ENCODE measurements around the gene HELT.

The HELT gene

DNA sequence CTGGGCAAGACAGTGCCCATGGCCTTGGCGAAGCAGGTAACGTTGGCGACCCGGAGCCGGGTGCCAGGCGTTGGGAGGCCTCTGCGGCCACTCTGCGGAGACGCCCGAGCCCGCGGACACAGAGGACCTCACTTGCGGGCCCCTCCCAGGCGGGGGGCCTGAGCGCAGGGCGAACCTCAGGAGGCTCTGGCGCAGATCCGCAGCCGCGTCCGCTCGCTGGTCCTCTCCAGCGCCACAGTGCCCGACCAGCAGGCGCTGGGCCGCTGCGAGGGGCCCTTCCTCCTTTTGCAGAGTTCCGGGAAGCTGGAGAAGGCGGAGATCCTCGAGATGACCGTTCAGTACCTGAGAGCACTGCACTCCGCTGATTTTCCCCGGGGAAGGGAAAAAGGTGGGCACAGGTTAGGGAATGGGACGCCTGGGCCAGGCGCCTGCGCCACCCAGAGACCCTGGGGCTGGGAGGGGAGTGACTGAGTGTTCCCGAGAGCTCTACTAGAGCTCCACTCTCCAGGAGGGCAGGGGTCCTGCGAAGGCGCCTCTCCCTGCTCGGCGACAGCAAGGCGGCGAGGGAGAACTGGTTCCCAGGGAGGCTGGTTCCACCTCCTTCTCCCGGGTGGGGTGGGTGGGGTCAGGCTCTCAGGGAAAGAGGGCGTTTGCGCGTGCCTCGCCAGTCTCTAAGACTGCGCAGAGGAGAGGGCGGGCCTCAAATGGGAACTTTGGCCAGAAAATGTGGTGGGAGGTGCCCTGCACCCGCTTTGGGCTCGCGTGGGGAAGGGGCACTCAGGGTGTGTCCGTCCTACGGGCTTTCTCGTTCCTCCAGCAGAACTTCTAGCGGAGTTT lies 1.4 kb downstream of the HELT start:
- peak overlapping the region; percentile 34 for H3K4me3 ChIP-seq (ENCODE audit: low read length)
- no peak overlapping the region for H3K27ac ChIP-seq (ENCODE audit: low read depth, low read length)
- H3K9me3 ChIP-seq (ENCODE audit: insufficient read depth, low read depth, low read length) = no peaks in the 10 kb centered on the region
- H3K9ac ChIP-seq (ENCODE audit: low read depth, low read length) = no peak overlapping the region
- no peaks in the 10 kb centered on the region for H3K36me3 ChIP-seq (ENCODE audit: insufficient read depth, low read length)
- 2% methylated on average over 57 of the region's 57 CpGs for WGBS
- H3K4me1 ChIP-seq (ENCODE audit: insufficient read depth, low read length) = peaks cover 24% of the 10 kb centered on the region
- peaks cover 100% of the 10 kb centered on the region for H3K27me3 ChIP-seq (ENCODE audit: insufficient read depth, low read length)

- peaks cover 100% of the 10 kb centered on the region for H3K27me3 ChIP-seq (ENCODE audit: insufficient read depth, low read length)
- peak overlapping the region; percentile 34 for H3K4me3 ChIP-seq (ENCODE audit: low read length)
- no peak overlapping the region for H3K27ac ChIP-seq (ENCODE audit: low read depth, low read length)
- H3K9ac ChIP-seq (ENCODE audit: low read depth, low read length) = no peak overlapping the region
- no peaks in the 10 kb centered on the region for H3K36me3 ChIP-seq (ENCODE audit: insufficient read depth, low read length)
- H3K4me1 ChIP-seq (ENCODE audit: insufficient read depth, low read length) = peaks cover 24% of the 10 kb centered on the region
- no peaks in the 10 kb centered on the region for H3K9me3 ChIP-seq (ENCODE audit: insufficient read depth, low read depth, low read length)
- WGBS = under 1% methylated on average over 44 of the region's 48 CpGs
Observed at GRCh38 chr4:185020293-185020808, 2.1 kb downstream of the HELT start.

DNA sequence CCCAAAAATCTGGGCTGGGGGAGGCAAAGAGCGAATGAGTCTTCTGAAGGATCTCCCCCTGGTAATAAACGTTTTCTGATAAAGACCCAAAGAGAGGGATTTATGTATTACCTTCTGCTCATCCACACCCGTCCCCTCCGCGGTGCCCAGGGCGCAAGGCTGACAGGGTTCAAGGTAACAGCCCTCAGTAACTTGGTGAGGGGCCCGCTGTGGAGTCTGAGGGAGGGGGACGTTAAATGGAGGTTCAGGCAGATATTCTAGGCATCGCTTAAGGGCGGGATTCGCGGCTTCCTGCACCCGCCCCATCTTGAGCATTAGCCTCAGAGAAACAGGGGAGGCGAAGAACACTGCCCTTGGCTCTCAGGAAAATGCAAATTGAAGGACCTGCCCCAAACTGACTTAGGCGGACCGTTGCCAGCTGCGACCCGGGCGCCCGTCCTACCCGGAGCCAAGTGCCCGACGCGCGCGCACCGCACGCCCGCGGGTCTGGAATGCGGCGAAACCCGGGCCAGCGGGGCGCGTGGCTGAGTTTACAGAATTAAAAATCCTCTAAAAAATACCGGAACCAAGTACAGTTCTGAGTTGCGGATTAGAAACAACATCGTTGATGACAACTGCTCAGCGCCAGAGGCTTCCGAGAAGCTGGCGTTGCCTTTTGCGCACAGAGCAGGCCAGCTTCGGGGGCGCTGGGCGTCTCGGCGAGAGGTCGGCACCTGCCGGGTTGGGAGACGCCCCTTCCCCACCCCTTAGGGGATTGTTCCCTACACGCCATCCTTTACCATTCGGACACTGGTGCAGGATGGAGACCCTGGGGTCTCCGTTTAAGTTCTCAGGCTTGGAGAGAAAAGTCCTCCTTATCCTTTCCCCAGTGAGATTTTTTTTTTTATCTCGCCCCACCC lies 2.8 kb downstream of the HELT start:
- Histone ChIP-seq H3K4me3 (ENCODE audit: low read length) (peak overlapping the region; percentile 34), H3K36me3 (ENCODE audit: insufficient read depth, low read length) (no peaks in the 10 kb centered on the region), H3K4me1 (ENCODE audit: insufficient read depth, low read length) (peaks cover 24% of the 10 kb centered on the region), H3K27ac (ENCODE audit: low read depth, low read length) (no peak overlapping the region), H3K9me3 (ENCODE audit: insufficient read depth, low read depth, low read length) (no peaks in the 10 kb centered on the region), H3K27me3 (ENCODE audit: insufficient read depth, low read length) (peaks cover 100% of the 10 kb centered on the region), H3K9ac (ENCODE audit: low read depth, low read length) (no peak overlapping the region)
- WGBS = 1% methylated on average over 53 of the region's 55 CpGs

DNA sequence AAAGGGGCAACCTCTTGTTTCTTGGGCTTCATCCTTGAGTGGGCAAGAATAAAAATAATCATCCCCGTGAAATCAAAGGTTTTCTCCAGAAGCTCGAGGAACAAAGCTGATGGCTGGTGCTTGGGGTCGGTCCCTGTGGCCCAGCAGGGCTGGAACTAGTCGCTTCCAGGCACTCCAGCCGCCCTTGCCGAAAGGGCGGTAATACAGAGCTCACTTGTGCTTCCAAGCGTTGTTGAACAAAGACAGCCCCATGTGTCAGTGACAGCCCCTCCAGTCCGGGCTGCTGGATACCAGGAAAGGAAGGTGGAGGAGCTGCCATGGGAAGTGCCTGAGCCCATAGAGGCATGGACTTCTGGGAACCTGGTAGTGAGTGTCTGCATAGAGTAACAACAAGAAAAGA lies 5.2 kb downstream of the HELT start:
- peaks cover 21% of the 10 kb centered on the region for H3K4me1 ChIP-seq (ENCODE audit: insufficient read depth, low read length)
- H3K9me3 ChIP-seq (ENCODE audit: insufficient read depth, low read depth, low read length) = no peaks in the 10 kb centered on the region
- WGBS = 60% methylated on average over 9 of the region's 9 CpGs
- H3K9ac ChIP-seq (ENCODE audit: low read depth, low read length) = no peak overlapping the region
- no peak overlapping the region for H3K4me3 ChIP-seq (ENCODE audit: low read length)
- H3K27me3 ChIP-seq (ENCODE audit: insufficient read depth, low read length) = peaks cover 96% of the 10 kb centered on the region
- H3K36me3 ChIP-seq (ENCODE audit: insufficient read depth, low read length) = no peaks in the 10 kb centered on the region
- H3K27ac ChIP-seq (ENCODE audit: low read depth, low read length) = no peak overlapping the region

DNA sequence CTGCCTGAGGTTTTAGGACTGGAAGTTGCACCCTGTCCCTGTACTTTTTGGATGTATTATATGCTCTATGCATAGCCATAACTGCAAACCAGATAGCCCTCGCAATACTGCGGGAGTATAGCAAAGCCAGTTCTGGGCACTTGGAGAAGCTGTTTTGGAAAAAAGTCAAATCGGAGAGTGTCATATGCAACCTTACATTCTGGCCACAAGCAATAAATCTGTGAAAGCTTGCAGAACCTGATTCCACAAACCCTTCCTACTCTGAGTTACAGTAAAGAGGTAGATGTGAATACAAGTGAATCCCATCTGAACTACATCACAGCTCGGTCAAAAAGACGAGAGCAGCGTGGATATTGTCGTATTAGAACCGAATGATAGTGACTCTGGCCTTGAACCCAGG lies 10.3 kb downstream of the HELT start:
- Histone ChIP-seq H3K9ac (ENCODE audit: low read depth, low read length) (no peak overlapping the region), H3K36me3 (ENCODE audit: insufficient read depth, low read length) (no peaks in the 10 kb centered on the region), H3K27me3 (ENCODE audit: insufficient read depth, low read length) (peaks cover 77% of the 10 kb centered on the region), H3K27ac (ENCODE audit: low read depth, low read length) (no peak overlapping the region), H3K4me1 (ENCODE audit: insufficient read depth, low read length) (peaks cover 3% of the 10 kb centered on the region; the same call in 1 of the 2 replicates), H3K9me3 (ENCODE audit: insufficient read depth, low read depth, low read length) (no peaks in the 10 kb centered on the region), H3K4me3 (ENCODE audit: low read length) (no peak overlapping the region)
- 89% methylated on average over 8 of the region's 8 CpGs for WGBS

GRCh38 chr4:185031611-185032010 lies 13.3 kb downstream of the HELT start:
- Histone ChIP-seq H3K27ac (ENCODE audit: low read depth, low read length) (no peak overlapping the region), H3K9ac (ENCODE audit: low read depth, low read length) (no peak overlapping the region), H3K27me3 (ENCODE audit: insufficient read depth, low read length) (peaks cover 52% of the 10 kb centered on the region), H3K9me3 (ENCODE audit: insufficient read depth, low read depth, low read length) (no peaks in the 10 kb centered on the region), H3K4me3 (ENCODE audit: low read length) (no peak overlapping the region), H3K36me3 (ENCODE audit: insufficient read depth, low read length) (no peaks in the 10 kb centered on the region), H3K4me1 (ENCODE audit: insufficient read depth, low read length) (no peaks in the 10 kb centered on the region)
- WGBS = 82% methylated on average over 6 of the region's 6 CpGs

DNA sequence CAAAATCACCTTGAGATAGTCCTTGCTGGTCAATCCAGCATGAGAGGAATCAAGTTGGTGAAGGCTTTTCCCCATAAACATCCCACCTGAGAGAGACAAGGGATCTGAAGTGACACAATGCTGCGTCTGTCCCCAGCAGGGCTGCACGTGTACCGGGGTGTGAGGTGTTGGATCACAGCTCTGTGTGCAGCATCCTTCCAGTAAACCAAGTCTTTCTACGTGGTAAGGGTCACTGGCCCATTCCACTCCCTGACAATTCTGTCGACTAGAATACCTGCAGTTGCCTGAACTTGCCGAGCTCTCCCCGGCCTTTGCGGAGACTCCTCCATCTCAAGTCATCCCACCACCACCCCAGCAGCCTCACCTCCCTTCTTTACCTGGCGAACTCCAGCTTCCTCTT lies 14.8 kb downstream of the HELT start:
- H3K4me1 ChIP-seq (ENCODE audit: insufficient read depth, low read length) = no peaks in the 10 kb centered on the region
- no peak overlapping the region for H3K27ac ChIP-seq (ENCODE audit: low read depth, low read length)
- peaks cover 40% of the 10 kb centered on the region for H3K27me3 ChIP-seq (ENCODE audit: insufficient read depth, low read length)
- 90% methylated on average over 9 of the region's 9 CpGs for WGBS
- H3K9ac ChIP-seq (ENCODE audit: low read depth, low read length) = no peak overlapping the region
- H3K36me3 ChIP-seq (ENCODE audit: insufficient read depth, low read length) = no peaks in the 10 kb centered on the region
- no peaks in the 10 kb centered on the region for H3K9me3 ChIP-seq (ENCODE audit: insufficient read depth, low read depth, low read length)
- H3K4me3 ChIP-seq (ENCODE audit: low read length) = no peak overlapping the region

GRCh38 chr4:185033950-185034349 lies 15.7 kb downstream of the HELT start:
- 94% methylated on average over 6 of the region's 6 CpGs for WGBS
- Histone ChIP-seq H3K4me1 (ENCODE audit: insufficient read depth, low read length) (no peaks in the 10 kb centered on the region), H3K36me3 (ENCODE audit: insufficient read depth, low read length) (no peaks in the 10 kb centered on the region), H3K27me3 (ENCODE audit: insufficient read depth, low read length) (peaks cover 33% of the 10 kb centered on the region), H3K9me3 (ENCODE audit: insufficient read depth, low read depth, low read length) (no peaks in the 10 kb centered on the region), H3K9ac (ENCODE audit: low read depth, low read length) (no peak overlapping the region), H3K4me3 (ENCODE audit: low read length) (no peak overlapping the region), H3K27ac (ENCODE audit: low read depth, low read length) (no peak overlapping the region)

DNA sequence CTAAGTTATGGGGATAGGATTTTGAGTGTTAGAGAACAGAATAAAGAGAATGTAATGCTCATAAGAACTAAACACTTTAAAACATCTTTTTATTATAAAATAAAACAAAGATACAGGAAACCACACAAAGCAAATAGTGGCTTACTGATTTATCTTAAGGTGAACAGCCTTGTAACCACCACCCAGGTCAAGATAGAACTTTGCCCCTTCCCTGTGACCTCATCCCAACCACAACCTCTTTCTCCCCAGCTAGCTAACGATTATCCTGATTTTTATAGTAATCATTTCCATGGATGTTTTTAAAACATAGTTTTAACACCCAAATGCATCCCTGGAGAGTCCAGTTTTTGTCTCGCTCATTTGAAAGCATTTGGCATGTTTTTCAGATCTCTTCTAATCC lies 17.0 kb downstream of the HELT start:
- no peak overlapping the region for H3K4me3 ChIP-seq (ENCODE audit: low read length)
- H3K4me1 ChIP-seq (ENCODE audit: insufficient read depth, low read length) = no peaks in the 10 kb centered on the region; the same call in 1 of the 2 replicates
- 97% methylated on average over 2 of the region's 2 CpGs for WGBS
- no peak overlapping the region for H3K9ac ChIP-seq (ENCODE audit: low read depth, low read length)
- H3K36me3 ChIP-seq (ENCODE audit: insufficient read depth, low read length) = no peaks in the 10 kb centered on the region
- H3K27ac ChIP-seq (ENCODE audit: low read depth, low read length) = no peak overlapping the region
- H3K27me3 ChIP-seq (ENCODE audit: insufficient read depth, low read length) = peaks cover 19% of the 10 kb centered on the region
- no peaks in the 10 kb centered on the region for H3K9me3 ChIP-seq (ENCODE audit: insufficient read depth, low read depth, low read length)

DNA sequence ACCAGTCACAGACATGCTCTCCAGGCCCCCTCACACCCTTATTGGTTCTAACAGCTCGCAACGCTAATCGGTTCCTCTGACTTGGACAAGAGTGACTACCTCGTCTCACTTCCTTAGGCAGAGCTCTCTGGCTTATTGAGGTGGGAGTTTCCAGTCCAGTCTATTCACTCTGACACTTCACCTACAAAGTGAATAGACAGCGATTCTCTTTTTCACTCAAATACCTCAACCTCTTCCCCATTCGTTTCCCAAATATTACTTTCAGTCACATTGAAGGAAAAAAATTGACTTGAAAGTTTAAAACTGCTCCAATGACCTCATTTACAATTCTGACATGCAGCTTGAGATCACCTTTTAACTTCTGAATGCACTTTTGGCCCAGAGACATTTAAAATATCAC lies 17.7 kb downstream of the HELT start:
- H3K36me3 ChIP-seq (ENCODE audit: insufficient read depth, low read length) = no peaks in the 10 kb centered on the region
- WGBS = 91% methylated on average over 6 of the region's 6 CpGs
- H3K27ac ChIP-seq (ENCODE audit: low read depth, low read length) = no peak overlapping the region
- no peak overlapping the region for H3K4me3 ChIP-seq (ENCODE audit: low read length)
- H3K9me3 ChIP-seq (ENCODE audit: insufficient read depth, low read depth, low read length) = no peaks in the 10 kb centered on the region
- peaks cover 16% of the 10 kb centered on the region for H3K27me3 ChIP-seq (ENCODE audit: insufficient read depth, low read length)
- H3K4me1 ChIP-seq (ENCODE audit: insufficient read depth, low read length) = no peaks in the 10 kb centered on the region; the same call in 1 of the 2 replicates
- no peak overlapping the region for H3K9ac ChIP-seq (ENCODE audit: low read depth, low read length)

GRCh38 chr4:185036842-185037241 lies 18.6 kb downstream of the HELT start:
- H3K9me3 ChIP-seq (ENCODE audit: insufficient read depth, low read depth, low read length) = no peaks in the 10 kb centered on the region
- no peak overlapping the region for H3K9ac ChIP-seq (ENCODE audit: low read depth, low read length)
- no peaks in the 10 kb centered on the region; the same call in 1 of the 2 replicates for H3K4me1 ChIP-seq (ENCODE audit: insufficient read depth, low read length)
- H3K36me3 ChIP-seq (ENCODE audit: insufficient read depth, low read length) = no peaks in the 10 kb centered on the region
- 60% methylated on average over 6 of the region's 6 CpGs for WGBS
- no peak overlapping the region for H3K27ac ChIP-seq (ENCODE audit: low read depth, low read length)
- peaks cover 16% of the 10 kb centered on the region for H3K27me3 ChIP-seq (ENCODE audit: insufficient read depth, low read length)
- H3K4me3 ChIP-seq (ENCODE audit: low read length) = no peak overlapping the region

Measured in HUES64 (cell line).